HUES64 (cell line): ENCODE data around the gene OR2T29.
"Not testable (repeated sequence)": the region's sequence is repeated elsewhere in the genome, so short reads cannot be mapped to it uniquely, and the experiment has no call there.

Experiments
- H3K27ac ChIP-seq: 2 replicates; pipeline ENCODE4 v1.7.0; 2013; ENCODE audit warnings: low read depth, low read length, inconsistent platforms
- H3K27me3 ChIP-seq: 2 replicates; pipeline ENCODE4 v1.6.1; 2013; ENCODE audit warnings: mild to moderate bottlenecking, low read length; ENCODE audit not compliant: insufficient read depth
- H3K36me3 ChIP-seq: 2 replicates; pipeline ENCODE4 v1.6.1; 2013; ENCODE audit warnings: mild to moderate bottlenecking, low read length; ENCODE audit not compliant: insufficient read depth
- H3K4me1 ChIP-seq: 2 replicates; pipeline ENCODE4 v1.6.1; 2013; ENCODE audit warnings: mild to moderate bottlenecking, low read length, moderate library complexity; ENCODE audit not compliant: insufficient read depth
- H3K4me3 ChIP-seq: 2 replicates; pipeline ENCODE4 v1.5.1; 2013; ENCODE audit warnings: mild to moderate bottlenecking, low read length, moderate library complexity
- H3K9ac ChIP-seq: 2 replicates; pipeline ENCODE4 v1.6.1; 2013; ENCODE audit warnings: mild to moderate bottlenecking, low read depth, low read length
- H3K9me3 ChIP-seq: 2 replicates; pipeline ENCODE4 v1.6.1; 2013; ENCODE audit warnings: low read depth, low read length; ENCODE audit not compliant: insufficient read depth
- WGBS: fragments of 150-250, 120-280 bp; methylation state at CpG from one replicate; pipeline ENCODE4 v1.1.7; 2013; ENCODE audit warnings: missing lambda C conversion rate; 5-methylcytosine and 5-hydroxymethylcytosine counted together

Gene OR2T29

DNA sequence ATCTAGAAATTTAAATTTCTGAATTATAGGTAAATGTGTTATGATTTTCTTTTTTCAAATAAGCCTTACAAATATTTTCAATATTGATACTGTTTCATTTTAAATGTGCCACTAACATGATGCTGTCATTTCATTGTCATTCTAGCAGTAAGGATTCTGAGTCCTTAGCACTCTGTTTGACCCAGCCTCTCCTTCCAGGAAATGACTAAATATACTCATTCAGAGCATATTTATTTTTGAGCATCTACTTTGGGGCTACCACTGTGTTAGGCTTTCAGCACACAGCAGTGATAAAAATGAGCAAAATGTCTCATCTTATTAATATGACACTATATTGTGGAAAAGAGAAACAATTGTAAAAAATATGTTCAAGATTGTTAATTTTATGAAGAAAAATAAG is 52.4 kb downstream of the OR2T29 start:
- H3K36me3 ChIP-seq, H3K4me3 ChIP-seq, H3K27me3 ChIP-seq, H3K9ac ChIP-seq, H3K27ac ChIP-seq, H3K4me1 ChIP-seq, H3K9me3 ChIP-seq: not testable (repeated sequence)

DNA sequence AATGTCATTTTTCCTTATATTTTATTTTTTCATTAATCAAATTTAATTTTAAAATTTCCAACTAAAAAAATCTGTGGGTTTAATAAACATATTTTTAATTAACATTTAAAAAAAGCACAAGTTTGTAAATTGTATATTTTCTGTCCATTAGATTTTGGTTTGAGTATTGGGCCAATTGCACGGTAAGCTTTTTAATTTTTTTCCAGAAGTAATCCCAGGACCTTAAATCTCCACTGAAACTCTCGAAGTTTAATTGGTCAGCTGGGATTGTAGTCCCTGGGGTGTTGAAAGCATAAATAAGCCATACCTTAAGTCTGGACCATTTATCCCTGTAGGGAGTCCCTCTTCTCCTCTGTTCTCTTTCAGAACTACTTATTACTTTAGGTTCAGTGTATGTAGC is 54.8 kb downstream of the OR2T29 start, which contains the start of gene OR2G6:
OR2G6 (plus strand) TSS at position 301 of the 400 bp plus-strand sequence. CDS start 13,574 bp downstream, outside the sequence.
- H3K27ac ChIP-seq, H3K9me3 ChIP-seq, H3K27me3 ChIP-seq, H3K4me1 ChIP-seq, H3K36me3 ChIP-seq, H3K9ac ChIP-seq, H3K4me3 ChIP-seq: not testable (repeated sequence)
- no CpG with 5 or more reads among the region's 2 CpGs for WGBS
